ENCODE results near the gene CFHR4.

- TF ChIP-seq CTCF (IDR thresholded peaks at IDR 0.05) (no peak), POLR2A (IDR thresholded peaks at IDR 0.05) (no peak)
These were observed 45.8 kb downstream of the CFHR4 start for GRCh38 chr1:196933531-196934189.
